ENCODE measurements around the gene PLCE1.

The PLCE1 gene

DNA sequence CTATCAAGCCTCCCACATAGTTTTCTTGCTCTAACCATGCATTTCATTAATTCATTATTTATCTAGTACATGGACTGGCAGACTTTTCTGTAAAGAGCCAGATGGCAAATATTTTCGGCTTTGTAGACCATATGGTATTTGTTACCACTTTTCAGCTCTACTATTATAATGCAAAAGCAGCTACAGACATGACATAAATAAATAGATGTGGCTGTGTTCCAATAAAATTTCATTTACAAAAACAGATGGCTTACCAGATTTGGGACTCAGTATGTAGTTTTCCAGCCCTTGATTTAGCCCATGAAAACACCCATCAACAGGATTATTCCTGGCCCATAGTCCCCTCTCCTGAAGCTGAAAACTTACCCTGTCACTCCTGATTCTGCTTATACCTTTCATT is 32.1 kb downstream of the PLCE1 start:
- DNase-seq = peak; percentile 13

DNA sequence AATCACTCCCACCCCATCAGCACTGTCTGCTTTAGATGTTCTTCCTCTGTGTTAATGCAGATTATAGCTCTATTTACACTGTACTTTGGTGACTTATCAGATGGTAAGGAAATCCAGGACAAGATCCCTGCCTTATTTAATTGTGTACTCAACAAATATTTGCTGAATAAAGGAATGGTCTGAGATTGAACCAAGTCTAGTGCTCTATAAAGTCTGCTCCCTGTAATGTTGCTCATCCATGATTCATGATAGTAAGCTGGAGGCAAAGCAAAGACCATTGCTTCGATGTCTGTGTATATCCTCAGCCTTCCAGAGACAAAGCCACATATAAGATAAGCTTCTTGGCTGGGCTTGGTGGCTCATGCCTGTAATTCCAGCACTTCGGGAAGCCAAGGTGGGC is 33.5 kb downstream of the PLCE1 start:
- no peak for DNase-seq

DNA sequence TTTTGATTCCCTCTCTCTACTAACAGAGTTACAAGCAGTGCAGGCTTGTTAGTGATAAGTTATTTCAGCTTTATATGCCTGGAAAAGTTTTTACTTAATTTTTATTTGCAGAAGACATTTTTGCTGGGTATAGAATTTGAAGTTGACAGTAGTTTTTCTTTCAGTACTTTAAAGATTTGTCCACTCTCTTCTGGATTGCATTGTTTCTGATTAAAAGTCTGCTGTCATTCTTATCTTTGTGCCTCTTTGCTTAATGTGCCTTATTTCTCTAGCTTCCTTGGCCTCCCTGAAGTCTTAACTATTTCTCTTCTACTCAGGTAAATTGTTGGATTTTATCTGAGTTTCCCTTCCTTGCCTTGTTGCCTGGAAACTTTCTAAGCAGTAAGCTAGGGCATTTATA is 36.2 kb downstream of the PLCE1 start:
- DNase-seq = no peak

DNA sequence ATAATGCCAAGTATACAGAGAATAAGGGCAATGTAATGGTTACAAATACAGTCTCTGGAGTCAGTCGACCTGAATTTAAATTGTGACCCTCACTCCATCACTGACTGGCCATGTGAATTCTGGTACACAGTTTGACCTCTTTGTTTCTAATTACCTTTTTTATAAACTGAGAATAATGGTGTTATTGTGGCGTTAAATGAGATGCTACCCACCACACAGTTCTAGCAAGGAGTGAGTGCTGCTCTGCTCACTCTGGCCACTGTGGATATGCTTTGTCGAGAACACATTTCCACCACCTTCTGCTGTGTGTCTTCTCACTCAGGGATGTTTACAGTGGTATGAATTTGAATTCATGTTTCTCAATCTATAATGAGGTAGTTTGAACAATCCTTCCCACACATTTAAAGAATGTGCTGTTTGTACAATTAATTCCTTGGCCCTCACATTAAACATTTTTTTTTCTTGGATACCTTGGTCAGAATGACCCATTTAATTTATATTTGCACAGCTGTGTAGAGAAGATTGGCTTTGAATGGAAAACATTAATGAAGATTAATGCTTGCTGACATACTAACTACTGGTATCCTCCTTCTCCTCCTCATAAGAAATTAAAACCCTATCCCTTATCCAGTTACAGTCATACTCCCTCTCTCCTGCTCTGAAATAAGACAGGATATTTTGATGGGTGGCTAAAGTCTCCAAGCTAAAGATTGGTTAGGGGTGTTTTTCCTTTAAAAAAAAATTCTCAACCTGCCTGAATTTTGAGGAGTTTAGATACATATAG is 42.4 kb downstream of the PLCE1 start:
- no peak for DNase-seq

DNA sequence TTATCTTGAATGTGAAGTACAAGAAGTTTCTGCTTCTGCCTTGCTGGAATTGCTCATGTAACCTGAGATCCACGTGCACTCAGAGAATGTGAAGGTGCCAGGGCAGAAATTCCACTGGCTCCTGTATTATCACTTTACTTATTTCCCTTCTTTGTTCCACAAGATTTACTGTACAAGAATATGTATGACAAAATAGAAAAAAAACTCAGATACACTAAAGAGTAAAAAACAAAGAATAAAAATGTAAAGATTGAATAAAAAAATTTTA is 43.0 kb downstream of the PLCE1 start:
- DNase-seq = no peak

DNA sequence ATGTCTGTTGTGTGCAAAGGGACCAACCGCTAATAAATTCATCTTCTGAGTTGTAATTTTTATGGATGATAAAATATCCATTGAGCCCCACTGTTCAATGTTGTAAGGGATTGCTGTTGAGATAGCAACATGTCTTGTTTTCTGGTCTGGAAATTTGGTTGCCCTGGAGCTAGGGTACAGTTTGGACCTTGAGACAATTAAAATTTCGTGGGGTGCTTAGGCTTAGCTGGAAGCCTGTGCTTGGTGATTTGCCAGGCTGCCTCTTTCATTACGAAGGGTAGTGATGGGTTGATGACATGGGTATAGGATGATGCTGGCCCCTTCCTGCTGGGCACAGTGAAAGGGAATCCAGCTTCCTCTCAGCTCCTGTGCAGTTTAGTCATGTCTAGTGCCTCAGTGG is 43.6 kb downstream of the PLCE1 start:
- DNase-seq = no peak

DNA sequence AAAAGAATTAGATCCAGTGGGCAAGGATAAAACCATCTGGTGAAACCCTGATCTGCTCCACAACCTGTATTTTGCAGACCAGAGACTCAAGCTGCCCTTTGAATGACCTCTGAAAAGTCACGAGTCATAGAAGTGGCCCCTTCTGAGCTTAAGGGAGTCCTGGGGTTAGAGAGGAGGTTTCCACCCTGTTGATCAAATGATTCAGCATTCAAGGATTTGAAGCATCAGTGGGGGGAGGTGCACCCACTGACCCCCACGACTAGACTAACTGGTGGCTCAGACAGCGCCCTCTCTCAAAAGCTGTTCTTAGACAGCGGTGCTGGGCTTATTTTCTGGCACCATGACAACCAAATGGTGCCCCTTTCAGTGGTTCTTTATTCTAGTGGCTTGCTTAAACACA is 44.3 kb downstream of the PLCE1 start:
- DNase-seq = no peak

DNA sequence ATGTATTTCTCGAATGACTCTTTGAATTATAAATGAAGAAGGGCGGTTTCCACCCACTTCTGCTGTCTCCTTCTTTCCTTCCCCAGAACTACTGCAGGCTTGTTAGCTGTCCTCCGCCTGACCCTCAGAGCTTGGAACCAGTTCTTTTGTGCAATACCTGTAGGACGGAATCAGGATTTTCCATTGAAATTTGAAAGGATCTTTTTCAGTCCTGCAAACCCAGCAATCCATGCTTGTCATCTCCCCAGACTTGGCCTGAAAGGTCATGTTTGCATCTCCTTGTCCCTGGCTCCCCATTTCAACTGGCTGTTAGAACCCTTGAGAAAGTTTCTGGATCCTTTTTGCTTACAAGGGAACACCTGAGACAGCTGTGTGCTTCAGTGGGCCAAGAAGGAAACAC is 47.5 kb downstream of the PLCE1 start:
- no peak for DNase-seq

DNA sequence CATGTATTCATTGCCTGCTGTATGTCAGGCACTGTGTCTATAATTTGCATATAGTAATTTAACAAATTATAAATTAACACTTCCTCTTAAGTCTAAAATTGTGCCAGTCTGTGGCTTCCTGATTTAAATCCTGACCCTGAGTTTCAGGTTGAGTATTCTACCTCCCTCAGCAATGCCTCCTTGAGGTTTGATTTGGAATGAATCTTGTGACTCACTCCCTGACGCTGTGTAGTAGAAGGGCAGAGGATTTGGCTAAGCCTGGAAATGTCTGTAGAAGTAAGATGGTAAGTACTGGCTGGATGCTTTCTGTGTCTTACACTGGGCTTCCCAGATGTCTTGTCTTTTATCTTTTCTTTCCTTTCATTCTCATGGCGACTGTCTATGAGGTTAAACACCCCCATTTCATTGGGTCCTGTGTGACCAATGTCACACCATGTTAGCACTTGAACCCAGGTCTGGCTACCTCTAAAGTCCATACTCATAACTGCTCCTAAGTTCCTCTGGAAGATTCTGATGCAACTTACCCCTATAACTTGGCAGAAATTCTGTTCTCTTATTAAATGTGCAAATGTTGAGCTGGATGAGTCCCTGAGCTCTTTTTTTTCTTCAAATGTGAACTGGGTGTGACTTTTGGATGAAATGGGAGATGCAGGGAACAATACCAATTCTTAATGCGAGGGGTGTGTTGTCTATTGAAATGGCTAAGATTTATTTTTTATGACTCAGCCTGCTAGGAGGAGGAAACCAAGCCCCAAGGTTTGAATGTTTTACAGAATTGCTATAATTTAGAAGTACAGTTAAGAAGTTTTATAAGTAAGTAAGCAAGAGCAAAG is 48.5 kb downstream of the PLCE1 start:
- DNase-seq = no peak

DNA sequence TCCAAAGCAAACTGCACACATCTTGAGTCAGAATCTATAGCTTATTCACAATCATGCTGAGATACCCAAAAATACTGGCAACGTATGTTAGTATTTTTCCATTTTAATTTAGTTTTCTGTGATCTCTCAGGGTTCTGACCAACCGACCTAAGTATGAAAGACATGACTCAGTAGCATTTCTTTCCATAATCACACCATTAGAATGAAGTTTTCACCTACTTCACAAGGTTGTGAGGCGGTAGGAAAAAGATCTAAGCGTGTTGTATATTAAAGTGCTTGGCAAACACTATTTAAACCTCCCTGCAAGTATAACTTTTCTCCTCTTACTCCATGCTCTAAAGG is 49.1 kb downstream of the PLCE1 start:
- DNase-seq = no peak
